H1 (cell line): ENCODE measurements around the gene TCF4. TPM values are rescaled to one million over a fixed set of nuclear protein-coding genes. Genes with fewer than 3 reads are reported as not detected.

ENCODE experiments used
- CBX5 ChIP-seq: fragments of 300-800, 300-1000 bp; sonication (generic); IDR thresholded peaks from 2 replicates; pipeline ENCODE4 v1.7.1; 2016; ENCODE audit warnings: antibody characterized with exemption, low read length, low read depth
- CBX8 ChIP-seq: fragments of 300-800, 300-1000 bp; sonication (generic); IDR thresholded peaks from 2 replicates; pipeline ENCODE4 v1.7.1; 2016; ENCODE audit warnings: low read depth, low read length, borderline replicate concordance
- CHD7 ChIP-seq: fragments of 300-600 bp; sonication (generic); IDR thresholded peaks from 2 replicates; pipeline ENCODE4 v1.7.1; 2012; ENCODE audit warnings: low read length, moderate library complexity, mild to moderate bottlenecking, inconsistent platforms; ENCODE audit not compliant: insufficient replicate concordance
- E2F6 ChIP-seq: IDR thresholded peaks from 2 replicates; pipeline ENCODE4 v1.6.1; 2012; ENCODE audit warnings: inconsistent platforms
- EP300 ChIP-seq, 2 experiments: IDR thresholded peaks; 1 replicate in 1 of 2; 2 replicates in 1 of 2; pipeline ENCODE4 v1.6.1; 2011 to 2012; ENCODE audit warnings: low read depth in 2 of 2, low read length in 2 of 2, mild to moderate bottlenecking in 2 of 2, borderline replicate concordance in 1 of 2, inconsistent platforms in 1 of 2, moderate library complexity in 1 of 2
- KDM5A ChIP-seq: fragments of 200-600 bp; IDR thresholded peaks from 2 replicates; pipeline ENCODE4 v1.7.1; 2012; ENCODE audit warnings: mild to moderate bottlenecking, low read length, inconsistent platforms, mixed read lengths
- NANOG ChIP-seq: IDR thresholded peaks from 2 replicates; pipeline ENCODE4 v1.6.1; 2011; ENCODE audit warnings: low read length, low read depth, mild to moderate bottlenecking, inconsistent platforms; ENCODE audit not compliant: insufficient read depth, poor library complexity, severe bottlenecking
- POLR2A ChIP-seq, 2 experiments: IDR thresholded peaks; 1 replicate in 1 of 2; 2 replicates in 1 of 2; pipeline ENCODE4 v1.6.1; 2011; ENCODE audit warnings: low read depth in 2 of 2, low read length in 2 of 2, mild to moderate bottlenecking in 2 of 2; ENCODE audit errors: control extremely low read depth in 1 of 2
- RFX5 ChIP-seq: IDR thresholded peaks from 2 replicates; pipeline ENCODE4 v1.6.1; 2011; ENCODE audit warnings: low read depth, low read length, improper control_type of control experiment, borderline replicate concordance
- SAP30 ChIP-seq: fragments of 300-600 bp; sonication (generic); IDR thresholded peaks from 2 replicates; pipeline ENCODE4 v1.7.1; 2012; ENCODE audit warnings: low read length, moderate library complexity, mild to moderate bottlenecking, inconsistent platforms; ENCODE audit not compliant: insufficient read depth, insufficient replicate concordance
- SP4 ChIP-seq: IDR thresholded peaks from 2 replicates; pipeline ENCODE4 v1.6.1; 2012; ENCODE audit warnings: low read length, inconsistent platforms
- polyA plus RNA-seq, 7 experiments: library from polyadenylated mRNA; depleted of rRNA in 3 of 7; stranded (reverse) in 5 of 7; unstranded in 2 of 7; fragments of >200 nt in 5 of 7; fragments of 200-250 nt in 2 of 7; gene quantifications; 1 replicate in 5 of 7; 2 replicates in 1 of 7; 4 replicates in 1 of 7; pipeline versions ENCODE4 v1.2.1 to v1.2.3, GENCODE V29; 2011 to 2013; ENCODE audit warnings: missing spikeins in 2 of 7, mixed read lengths in 2 of 7
- total RNA-seq: library from RNA; stranded (reverse); fragmentation: NEBNext Ultra II Directional; extraction: Animal tissue kit (Norgen Biotek cat#: 25700); gene quantifications from 2 replicates; pipeline ENCODE4 v1.2.1, GENCODE V29; 2021

TCF4 gene
- total and polyA plus RNA-seq, 2 of the 8 experiments (the other 6 are each of a cell fraction or from before 2014, with no cell fraction given): 59.3 to 118 TPM

DNA sequence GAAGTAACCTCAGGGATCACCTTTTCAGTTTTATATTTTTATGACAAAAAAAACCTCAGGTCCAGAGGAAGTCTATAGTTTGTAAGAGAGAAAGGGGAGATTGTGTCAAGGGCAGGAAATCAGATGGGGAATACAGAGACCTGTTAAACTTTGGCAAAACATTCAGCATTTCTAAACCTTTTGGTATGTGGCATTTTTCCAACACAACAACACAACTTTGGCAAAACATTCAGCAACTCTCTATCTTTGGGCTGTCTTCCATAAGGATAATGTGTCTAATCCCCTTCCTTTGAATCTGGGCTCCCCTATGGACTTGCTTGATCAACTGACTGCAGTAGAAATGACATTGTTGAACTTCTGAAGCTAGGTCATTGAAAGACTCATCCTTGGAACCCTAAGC, 408.2 kb downstream of the TCF4 start (continued):
- TF ChIP-seq CHD7 (no peak), CBX5 (no peak), EP300 (IDR thresholded peaks at IDR 0.05; ENCODE audit: borderline replicate concordance in 1 of 2, low read depth in 2 of 2, low read length in 2 of 2) (no peak), NANOG (no peak), KDM5A (no peak), SAP30 (no peak), POLR2A (IDR thresholded peaks at IDR 0.05; ENCODE audit: control extremely low read depth in 1 of 2, low read depth in 2 of 2, low read length in 2 of 2) (no peak), SP4 (no peak), E2F6 (no peak), CBX8 (no peak), RFX5 (no peak)
- TF ChIP-seq, all 59 proteins: peak for 0
